Choroid plexus epithelial cell (primary cell): ENCODE data around the gene LAMC3.

Experiments
- DNase-seq: peaks from one replicate; pipeline ENCODE4 v3.0.0-alpha.2; 2010; ENCODE audit warnings: low read depth
- H3K4me3 ChIP-seq: 2 replicates; pipeline ENCODE4 v1.5.1; 2011; ENCODE audit warnings: low read depth, mild to moderate bottlenecking, control low read depth, low read length, moderate library complexity
- TF ChIP-seq, protein P1 (sequence below): conservative IDR thresholded peaks from 2 replicates; pipeline ENCODE4 v1.5.1; 2011; ENCODE audit warnings: low read depth, mild to moderate bottlenecking, control low read depth, inconsistent platforms, low read length, moderate library complexity

The LAMC3 gene

DNA sequence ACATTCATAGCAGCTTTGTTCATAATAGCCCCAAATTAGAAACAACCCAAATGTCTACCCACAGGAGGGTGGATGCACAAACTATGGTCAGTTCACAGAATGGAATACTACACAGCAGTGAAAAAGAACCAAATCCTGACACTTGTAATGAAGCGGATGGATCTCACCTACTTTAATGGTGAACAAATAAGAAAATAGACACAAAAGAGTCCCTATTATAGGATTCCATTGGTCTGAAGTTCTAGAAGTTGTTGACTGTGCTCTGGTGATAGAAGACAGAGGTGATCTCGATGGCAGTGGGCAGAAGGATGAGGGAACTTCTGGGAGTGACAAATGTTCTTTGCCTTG, 20.6 kb upstream of the LAMC3 start:
- H3K4me3 ChIP-seq, result no peak overlapping the region
- TF ChIP-seq, protein P1, sequence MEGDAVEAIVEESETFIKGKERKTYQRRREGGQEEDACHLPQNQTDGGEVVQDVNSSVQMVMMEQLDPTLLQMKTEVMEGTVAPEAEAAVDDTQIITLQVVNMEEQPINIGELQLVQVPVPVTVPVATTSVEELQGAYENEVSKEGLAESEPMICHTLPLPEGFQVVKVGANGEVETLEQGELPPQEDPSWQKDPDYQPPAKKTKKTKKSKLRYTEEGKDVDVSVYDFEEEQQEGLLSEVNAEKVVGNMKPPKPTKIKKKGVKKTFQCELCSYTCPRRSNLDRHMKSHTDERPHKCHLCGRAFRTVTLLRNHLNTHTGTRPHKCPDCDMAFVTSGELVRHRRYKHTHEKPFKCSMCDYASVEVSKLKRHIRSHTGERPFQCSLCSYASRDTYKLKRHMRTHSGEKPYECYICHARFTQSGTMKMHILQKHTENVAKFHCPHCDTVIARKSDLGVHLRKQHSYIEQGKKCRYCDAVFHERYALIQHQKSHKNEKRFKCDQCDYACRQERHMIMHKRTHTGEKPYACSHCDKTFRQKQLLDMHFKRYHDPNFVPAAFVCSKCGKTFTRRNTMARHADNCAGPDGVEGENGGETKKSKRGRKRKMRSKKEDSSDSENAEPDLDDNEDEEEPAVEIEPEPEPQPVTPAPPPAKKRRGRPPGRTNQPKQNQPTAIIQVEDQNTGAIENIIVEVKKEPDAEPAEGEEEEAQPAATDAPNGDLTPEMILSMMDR, result no peak

DNA sequence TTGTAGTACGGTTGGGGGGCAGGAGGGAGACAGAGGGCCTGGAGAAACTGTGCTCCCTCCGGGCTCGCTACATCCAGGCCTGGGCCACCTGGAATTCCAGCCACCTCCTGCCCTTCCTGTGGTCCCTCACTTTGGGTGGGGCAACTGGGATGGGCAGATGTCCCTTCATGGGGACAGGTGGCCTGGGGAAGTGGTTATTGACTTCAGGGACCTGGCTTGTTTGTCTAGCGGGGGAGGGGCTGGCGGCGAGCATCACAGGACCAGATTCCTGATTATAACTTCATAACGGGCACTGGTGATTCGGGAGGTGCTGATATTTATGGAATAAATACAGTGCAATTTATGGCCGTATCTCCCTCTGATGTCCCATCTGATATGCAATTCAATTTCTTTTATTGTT, 20.1 kb upstream of the LAMC3 start:
- DNase-seq, result no peak
- TF ChIP-seq, protein P1, result no peak
- no peak overlapping the region for H3K4me3 ChIP-seq

More for the DNA sequence above, 20.6 kb upstream of the LAMC3 start:
- DNase-seq, result no peak

GRCh38 chr9:130989391-130989790, 19.6 kb upstream of the LAMC3 start:
- no peak for DNase-seq
- TF ChIP-seq, protein P1, result no peak
- no peak overlapping the region for H3K4me3 ChIP-seq

GRCh38 chr9:130989891-130990290, 19.1 kb upstream of the LAMC3 start:
- TF ChIP-seq, protein P1, result no peak
- DNase-seq, result no peak
- H3K4me3 ChIP-seq, result no peak overlapping the region

GRCh38 chr9:130990306-130990977, 18.5 kb upstream of the LAMC3 start:
- TF ChIP-seq, protein P1, result no peak
- H3K4me3 ChIP-seq, result no peak overlapping the region
- DNase-seq, result no peak

- no peak overlapping the region for H3K4me3 ChIP-seq
- TF ChIP-seq, protein P1, result no peak
- no peak for DNase-seq
Observed at GRCh38 chr9:130990978-130991777, 17.8 kb upstream of the LAMC3 start.
